OCI-LY1 (cell line): ENCODE data around the gene LRRC57.

Experiments used
- EZH2 ChIP-seq: fragments of 200-600 bp; sonication (generic), shearing (Covaris generic); IDR thresholded peaks from 2 replicates; pipeline ENCODE4 v1.8.0; 2017; ENCODE audit warnings: borderline replicate concordance, mixed run types, mild to moderate bottlenecking, antibody characterized with exemption, low read length, moderate library complexity, mixed read lengths
- TF ChIP-seq, protein P1 (sequence below): fragments of 200-600 bp; sonication (generic), shearing (Covaris generic); IDR thresholded peaks from 2 replicates; pipeline ENCODE4 v1.5.1; 2017; ENCODE audit warnings: mild to moderate bottlenecking, antibody characterized with exemption, low read length, moderate library complexity, mixed read lengths

DNA sequence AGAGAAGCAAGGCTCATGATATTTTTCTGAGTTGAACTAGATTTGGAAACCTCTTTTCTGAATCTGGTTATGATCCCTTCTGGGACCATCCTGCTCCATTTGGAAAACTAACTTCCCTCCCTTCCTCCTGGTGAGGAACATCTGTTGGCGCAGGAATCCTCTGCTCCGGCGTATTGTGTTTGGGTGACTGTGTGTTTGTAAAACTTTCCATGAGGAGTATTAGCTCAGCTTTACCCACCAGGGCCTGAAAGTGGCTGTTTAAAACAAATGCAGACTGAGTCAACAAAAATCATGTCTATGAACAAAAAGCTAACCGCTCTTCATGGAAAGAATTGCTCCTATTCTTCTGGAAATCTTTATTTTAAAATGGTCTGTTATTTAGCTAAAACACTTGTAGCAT lies 44.5 kb upstream of the LRRC57 start:
- TF ChIP-seq, protein P1, sequence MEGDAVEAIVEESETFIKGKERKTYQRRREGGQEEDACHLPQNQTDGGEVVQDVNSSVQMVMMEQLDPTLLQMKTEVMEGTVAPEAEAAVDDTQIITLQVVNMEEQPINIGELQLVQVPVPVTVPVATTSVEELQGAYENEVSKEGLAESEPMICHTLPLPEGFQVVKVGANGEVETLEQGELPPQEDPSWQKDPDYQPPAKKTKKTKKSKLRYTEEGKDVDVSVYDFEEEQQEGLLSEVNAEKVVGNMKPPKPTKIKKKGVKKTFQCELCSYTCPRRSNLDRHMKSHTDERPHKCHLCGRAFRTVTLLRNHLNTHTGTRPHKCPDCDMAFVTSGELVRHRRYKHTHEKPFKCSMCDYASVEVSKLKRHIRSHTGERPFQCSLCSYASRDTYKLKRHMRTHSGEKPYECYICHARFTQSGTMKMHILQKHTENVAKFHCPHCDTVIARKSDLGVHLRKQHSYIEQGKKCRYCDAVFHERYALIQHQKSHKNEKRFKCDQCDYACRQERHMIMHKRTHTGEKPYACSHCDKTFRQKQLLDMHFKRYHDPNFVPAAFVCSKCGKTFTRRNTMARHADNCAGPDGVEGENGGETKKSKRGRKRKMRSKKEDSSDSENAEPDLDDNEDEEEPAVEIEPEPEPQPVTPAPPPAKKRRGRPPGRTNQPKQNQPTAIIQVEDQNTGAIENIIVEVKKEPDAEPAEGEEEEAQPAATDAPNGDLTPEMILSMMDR, result no peak
- TF ChIP-seq EZH2, result no peak
